HG03064 (cell line): ENCODE measurements around the gene UBE2G2.

Experiments used
- ATAC-seq: cut with Tn5 transposase; IDR thresholded peaks from one replicate; pipeline ENCODE4 v1.9.1; 2021; ENCODE audit warnings: low read depth; ENCODE audit not compliant: unreplicated experiment

The UBE2G2 gene

GRCh38 chr21:44816761-44817505 is 15.3 kb upstream of the UBE2G2 start:
- no peak for ATAC-seq

GRCh38 chr21:44815852-44816628 is 14.4 kb upstream of the UBE2G2 start:
- ATAC-seq, result no peak

- no peak for ATAC-seq
Measured at GRCh38 chr21:44815225-44815624, 13.6 kb upstream of the UBE2G2 start.

GRCh38 chr21:44814498-44815023 is 12.9 kb upstream of the UBE2G2 start:
- ATAC-seq, result no peak

GRCh38 chr21:44813727-44814126 is 12.1 kb upstream of the UBE2G2 start:
- no peak for ATAC-seq

- ATAC-seq, result no peak
Measured at GRCh38 chr21:44813149-44813548, 11.5 kb upstream of the UBE2G2 start.

GRCh38 chr21:44812640-44813039 is 11.0 kb upstream of the UBE2G2 start:
- no peak for ATAC-seq

GRCh38 chr21:44810779-44811178 is 9.2 kb upstream of the UBE2G2 start:
- ATAC-seq, result no peak

- ATAC-seq, result no peak
Measured at GRCh38 chr21:44805859-44806258, 4.2 kb upstream of the UBE2G2 start.

- no peak for ATAC-seq
Measured at GRCh38 chr21:44805226-44805625, 3.6 kb upstream of the UBE2G2 start.

- no peak for ATAC-seq
Measured at GRCh38 chr21:44804762-44805161, 3.1 kb upstream of the UBE2G2 start.

- ATAC-seq, result no peak
Measured at GRCh38 chr21:44803651-44804050, 2.0 kb upstream of the UBE2G2 start.

- no peak for ATAC-seq
Measured at GRCh38 chr21:44802396-44803153, 955 bp upstream of the UBE2G2 start.

GRCh38 chr21:44800971-44801467 is 601 bp downstream of the UBE2G2 start:
- ATAC-seq, result no peak

GRCh38 chr21:44800103-44800502 is 1.5 kb downstream of the UBE2G2 start:
- no peak for ATAC-seq

- ATAC-seq, result no peak
Measured at GRCh38 chr21:44799646-44800045, 2.0 kb downstream of the UBE2G2 start.

- ATAC-seq, result no peak
Measured at GRCh38 chr21:44797775-44798174, 3.8 kb downstream of the UBE2G2 start.

GRCh38 chr21:44795342-44795741 is 6.3 kb downstream of the UBE2G2 start:
- ATAC-seq, result no peak

GRCh38 chr21:44793592-44794374 is 7.8 kb downstream of the UBE2G2 start:
- no peak for ATAC-seq
